ENCODE data around the gene ZNF846.
"Not testable (repeated sequence)": the region's sequence is repeated elsewhere in the genome, so short reads cannot be mapped to it uniquely, and the experiment has no call there.

GRCh38 chr19:9789579-9789978 lies 21.0 kb upstream of the ZNF846 start:
- not testable (repeated sequence) for TF ChIP-seq CTCF (IDR thresholded peaks at IDR 0.05; ENCODE audit: insufficient read depth, low read length); REST (IDR thresholded peaks at IDR 0.05; ENCODE audit: insufficient replicate concordance, low read depth)

Measured in HL-60 (cell line).